Thoracic aorta (tissue), 2 donors: ENCODE measurements around the gene RSBN1L. TPM values are rescaled to one million over a fixed set of nuclear protein-coding genes. Genes with fewer than 3 reads are reported as not detected.

Experiments
- ATAC-seq: fragments of 150-250 bp; one replicate; pipeline ENCODE4 v1.8.0; 2017; ENCODE audit warnings: low read depth; ENCODE audit not compliant: insufficient number of reproducible peaks, low FRiP score
- DNase-seq: peaks from one replicate; pipeline ENCODE4 v3.0.0-alpha.2; 2020; ENCODE audit warnings: low spot score
- H3K27ac ChIP-seq, 2 donors: fragments of 200-600 bp; sonication (generic); 1 replicate in 1 of 2; 2 replicates in 1 of 2; pipeline ENCODE4 v1.5.1; 2016; ENCODE audit warnings: mild to moderate bottlenecking in 2 of 2, moderate library complexity in 2 of 2
- H3K27me3 ChIP-seq: fragments of 200-600 bp; sonication (generic); replicated peaks from 2 replicates; pipeline ENCODE4 v1.6.0; 2016; ENCODE audit warnings: mild to moderate bottlenecking; ENCODE audit not compliant: insufficient read depth
- H3K36me3 ChIP-seq: fragments of 200-600 bp; sonication (generic); one replicate; pipeline ENCODE4 v1.5.1; 2016
- H3K4me1 ChIP-seq, 2 donors: fragments of 200-600 bp; sonication (generic); 1 replicate in 1 of 2; 2 replicates in 1 of 2; pipeline versions ENCODE4 v1.5.1 to v1.6.0; 2016; ENCODE audit warnings: low read depth in 2 of 2, mild to moderate bottlenecking in 1 of 2; ENCODE audit not compliant: control insufficient read depth in 1 of 2
- H3K4me3 ChIP-seq: fragments of 200-600 bp; sonication (generic); 2 replicates; pipeline ENCODE4 v1.5.1; 2016; ENCODE audit warnings: mild to moderate bottlenecking
- H3K9me3 ChIP-seq: fragments of 200-600 bp; sonication (generic); 2 replicates; pipeline ENCODE4 v1.5.1; 2016
- CTCF ChIP-seq: fragments of 200-600 bp; sonication (generic); IDR thresholded peaks from one replicate; pipeline ENCODE4 v1.5.1; 2019; ENCODE audit warnings: antibody characterized with exemption
- total RNA-seq, 2 donors: library from RNA; depleted of rRNA; stranded (reverse); fragments of >200 nt; gene quantifications; one replicate each; pipeline versions ENCODE4 v1.1.0 to v1.2.3, GENCODE V29; 2016

RSBN1L gene
- total RNA-seq, 2 donors from 2014 or later: 14.8 to 27.7 TPM

- TF ChIP-seq CTCF: no peak
- no peak for DNase-seq
Measured at GRCh38 chr7:77830649-77831355, 134.5 kb downstream of the RSBN1L start.

GRCh38 chr7:77831481-77831880 is 135.2 kb downstream of the RSBN1L start:
- H3K4me3 ChIP-seq: no peak overlapping the region
- ATAC-seq: no peak

More at GRCh38 chr7:77830649-77831355, 134.5 kb downstream of the RSBN1L start:
- H3K27ac ChIP-seq: no peak overlapping the region
- peaks cover 5 to 20% of the 10 kb centered on the region in 2 donors for H3K4me1 ChIP-seq
- no peak overlapping the region for H3K4me3 ChIP-seq
- H3K9me3 ChIP-seq: no peaks in the 10 kb centered on the region
- no peaks in the 10 kb centered on the region for H3K27me3 ChIP-seq
- H3K36me3 ChIP-seq: no peaks in the 10 kb centered on the region
- no peak for ATAC-seq

GRCh38 chr7:77831953-77832352 is 135.7 kb downstream of the RSBN1L start:
- Histone ChIP-seq H3K9me3 (no peaks in the 10 kb centered on the region), H3K27ac (no peak overlapping the region), H3K36me3 (no peaks in the 10 kb centered on the region), H3K4me1 (peaks cover 6 to 20% of the 10 kb centered on the region in 2 donors), H3K27me3 (no peaks in the 10 kb centered on the region), H3K4me3 (no peak overlapping the region)
- DNase-seq (no peak), ATAC-seq (no peak)
- no peak for TF ChIP-seq CTCF

More at GRCh38 chr7:77831481-77831880, 135.2 kb downstream of the RSBN1L start:
- Histone ChIP-seq H3K27ac (no peak overlapping the region), H3K36me3 (no peaks in the 10 kb centered on the region), H3K9me3 (no peaks in the 10 kb centered on the region), H3K4me1 (peaks cover 5 to 20% of the 10 kb centered on the region in 2 donors), H3K27me3 (no peaks in the 10 kb centered on the region)
- DNase-seq: no peak
- TF ChIP-seq CTCF: no peak

Other genes starting within 250 kb of the RSBN1L start
- 100 to 1,000 TPM in 1 of 2 donors, 10 to 100 TPM in 1; 70.5 to 173 TPM for gene PTPN12, start 159.2 kb upstream of the RSBN1L start, total RNA-seq
- 10 to 100 TPM in 1 of 2 donors, 1 to 10 TPM in 1; 8.7 to 12.2 TPM for gene TMEM60, start 102.0 kb downstream of the RSBN1L start, total RNA-seq
- gene PHTF2, start 102.3 kb downstream of the RSBN1L start, total RNA-seq: 10 to 100 TPM; 39.4 to 45.9 TPM